Fibroblast of the aortic adventitia (primary cell): ENCODE measurements around the gene DOCK1. TPM values are rescaled to one million over a fixed set of nuclear protein-coding genes. Genes with fewer than 3 reads are reported as not detected.

Experiments used
- DNase-seq: peaks from one replicate; pipeline ENCODE4 v3.0.0-alpha.2; 2010; ENCODE audit warnings: low read depth
- H3K4me3 ChIP-seq: 2 replicates; pipeline ENCODE4 v1.5.1; 2011; ENCODE audit warnings: low read depth, mild to moderate bottlenecking, control low read depth, low read length, moderate library complexity
- CTCF ChIP-seq: IDR thresholded peaks from 2 replicates; pipeline ENCODE4 v1.5.1; 2011; ENCODE audit warnings: mild to moderate bottlenecking, low read length, control low read depth, inconsistent platforms; ENCODE audit not compliant: insufficient read depth
- total RNA-seq: library from RNA; depleted of rRNA; stranded (reverse); fragments of >200 nt; gene quantifications from 2 replicates; pipeline ENCODE4 v1.2.3, GENCODE V29; 2012; ENCODE audit warnings: low replicate concordance

DOCK1 gene
- total RNA-seq, 1 donor = 75.2 TPM

GRCh38 chr10:127417686-127418401, 512.6 kb downstream of the DOCK1 start:
- no peak for TF ChIP-seq CTCF
- no peak overlapping the region for H3K4me3 ChIP-seq
- no peak for DNase-seq

- DNase-seq = no peak
- TF ChIP-seq CTCF = no peak
- no peak overlapping the region for H3K4me3 ChIP-seq
These were observed 513.4 kb downstream of the DOCK1 start for GRCh38 chr10:127418536-127419168.

GRCh38 chr10:127420138-127420684, 515.0 kb downstream of the DOCK1 start:
- TF ChIP-seq CTCF = no peak
- DNase-seq = no peak

GRCh38 chr10:127423218-127423915, 518.1 kb downstream of the DOCK1 start:
- DNase-seq = no peak
- no peak for TF ChIP-seq CTCF
- H3K4me3 ChIP-seq = no peak overlapping the region

More at GRCh38 chr10:127420138-127420684, 515.0 kb downstream of the DOCK1 start:
- H3K4me3 ChIP-seq = no peak overlapping the region

- peak; percentile 64 for DNase-seq
- H3K4me3 ChIP-seq = no peak overlapping the region
- TF ChIP-seq CTCF = no peak
These were observed 519.5 kb downstream of the DOCK1 start for GRCh38 chr10:127424594-127425264.

- peak; percentile 4 for DNase-seq
- TF ChIP-seq CTCF = no peak
- no peak overlapping the region for H3K4me3 ChIP-seq
These were observed 521.5 kb downstream of the DOCK1 start for GRCh38 chr10:127426746-127427145.
